ENCODE measurements around the gene DNAH11.
A peak's percentile ranks its signal among the peaks of the same experiment; 100 is the strongest.
"Not testable (repeated sequence)": the region's sequence is repeated elsewhere in the genome, so short reads cannot be mapped to it uniquely, and the experiment has no call there.

DNAH11 gene

DNA sequence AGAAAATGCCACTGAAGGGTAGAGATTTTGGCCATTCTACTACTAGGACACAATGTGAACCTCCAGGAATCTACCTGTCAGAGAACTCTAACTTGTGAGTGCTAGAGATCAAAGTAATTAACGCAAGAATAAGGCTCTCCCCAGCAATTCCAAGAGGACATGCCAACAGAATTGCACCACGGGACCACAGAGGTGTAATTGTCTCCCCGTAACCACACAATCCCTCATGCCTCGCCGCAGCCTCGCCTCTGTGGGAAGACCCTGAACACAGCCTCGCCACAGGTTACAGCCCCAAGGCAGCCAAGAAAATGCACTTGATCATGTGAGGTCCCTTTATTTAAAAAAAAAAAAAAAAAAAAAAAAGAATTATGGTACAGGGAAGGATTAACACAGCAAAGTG lies 373.3 kb downstream of the DNAH11 start:
- Mint-ChIP-seq H3K36me3 (ENCODE audit: low read depth) (peaks cover 21% of the 10 kb centered on the region), H3K4me1 (ENCODE audit: low read depth) (no peaks in the 10 kb centered on the region), H3K27me3 (ENCODE audit: low read depth) (no peaks in the 10 kb centered on the region), H3K4me3 (no peak overlapping the region), H3K9me3 (no peaks in the 10 kb centered on the region), H3K27ac (no peak overlapping the region)
- DNase-seq (ENCODE audit: low spot score): no peak

- H3K9me3 Mint-ChIP-seq: no peaks in the 10 kb centered on the region
- peaks cover 19% of the 10 kb centered on the region for H3K36me3 Mint-ChIP-seq (ENCODE audit: low read depth)
- no peak for DNase-seq (ENCODE audit: low spot score)
- H3K27me3 Mint-ChIP-seq (ENCODE audit: low read depth): no peaks in the 10 kb centered on the region
- H3K4me1 Mint-ChIP-seq (ENCODE audit: low read depth): no peaks in the 10 kb centered on the region
- no peak overlapping the region for H3K4me3 Mint-ChIP-seq
- no peak overlapping the region for H3K27ac Mint-ChIP-seq
Measured at GRCh38 chr7:21916629-21917028, 373.8 kb downstream of the DNAH11 start.

DNA sequence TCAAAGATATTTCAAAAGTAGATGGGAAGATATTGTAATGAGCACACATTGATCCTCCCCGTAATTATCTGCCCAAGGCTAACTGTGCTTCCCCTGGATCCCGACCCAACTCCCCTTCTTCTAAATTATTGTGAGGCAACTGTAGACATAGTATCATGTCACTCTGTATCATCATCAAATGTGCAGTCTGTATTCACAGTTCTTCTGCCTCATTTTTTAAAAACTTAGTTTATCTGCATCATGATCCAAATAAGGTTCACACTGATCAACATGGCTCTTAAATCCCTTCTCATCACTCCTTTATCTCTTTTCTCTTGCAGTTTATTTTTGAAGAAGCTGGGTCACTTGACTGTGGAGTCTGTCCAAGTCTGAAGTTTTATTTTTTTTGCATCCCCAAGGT lies 375.4 kb downstream of the DNAH11 start:
- peaks cover 15% of the 10 kb centered on the region for H3K36me3 Mint-ChIP-seq (ENCODE audit: low read depth)
- no peaks in the 10 kb centered on the region for H3K27me3 Mint-ChIP-seq (ENCODE audit: low read depth)
- no peak overlapping the region for H3K4me3 Mint-ChIP-seq
- no peak overlapping the region for H3K27ac Mint-ChIP-seq
- no peaks in the 10 kb centered on the region for H3K4me1 Mint-ChIP-seq (ENCODE audit: low read depth)
- no peaks in the 10 kb centered on the region for H3K9me3 Mint-ChIP-seq
- no peak for DNase-seq (ENCODE audit: low spot score)

DNA sequence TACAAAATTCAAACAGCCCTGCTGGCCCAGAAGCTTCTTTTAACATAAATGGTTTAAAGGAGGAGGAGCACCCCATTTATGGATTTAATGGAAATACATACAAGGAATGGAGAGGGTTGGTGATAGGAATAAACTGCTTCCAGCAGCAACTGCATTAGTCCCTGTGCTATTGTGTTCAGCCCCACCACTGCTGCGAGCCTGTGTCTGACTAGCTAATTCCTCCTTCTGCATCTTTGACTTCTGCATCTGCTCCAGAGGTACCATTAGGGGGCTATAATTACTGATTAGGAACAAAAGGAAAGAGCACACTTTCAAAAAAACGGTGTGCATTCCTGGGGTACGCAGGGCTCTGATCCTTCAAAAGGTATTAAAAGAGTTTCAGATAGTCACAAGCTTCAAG lies 378.1 kb downstream of the DNAH11 start:
- H3K9me3 Mint-ChIP-seq: no peaks in the 10 kb centered on the region

GRCh38 chr7:21922605-21923004 lies 379.8 kb downstream of the DNAH11 start:
- H3K9me3 Mint-ChIP-seq: no peaks in the 10 kb centered on the region
- peaks cover 8% of the 10 kb centered on the region for H3K36me3 Mint-ChIP-seq (ENCODE audit: low read depth)
- no peaks in the 10 kb centered on the region for H3K27me3 Mint-ChIP-seq (ENCODE audit: low read depth)
- peaks cover 3% of the 10 kb centered on the region for H3K4me1 Mint-ChIP-seq (ENCODE audit: low read depth)
- H3K27ac Mint-ChIP-seq: no peak overlapping the region
- DNase-seq (ENCODE audit: low spot score): no peak
- no peak overlapping the region for H3K4me3 Mint-ChIP-seq

More for the DNA sequence above, 378.1 kb downstream of the DNAH11 start:
- no peak overlapping the region for H3K27ac Mint-ChIP-seq
- peaks cover 3% of the 10 kb centered on the region for H3K36me3 Mint-ChIP-seq (ENCODE audit: low read depth)
- no peak for DNase-seq (ENCODE audit: low spot score)
- H3K4me1 Mint-ChIP-seq (ENCODE audit: low read depth): no peaks in the 10 kb centered on the region
- no peaks in the 10 kb centered on the region for H3K27me3 Mint-ChIP-seq (ENCODE audit: low read depth)
- no peak overlapping the region for H3K4me3 Mint-ChIP-seq

GRCh38 chr7:21923658-21924057 lies 380.8 kb downstream of the DNAH11 start:
- no peaks in the 10 kb centered on the region for H3K9me3 Mint-ChIP-seq
- no peak for DNase-seq (ENCODE audit: low spot score)
- no peak overlapping the region for H3K27ac Mint-ChIP-seq
- peaks cover 10% of the 10 kb centered on the region for H3K36me3 Mint-ChIP-seq (ENCODE audit: low read depth)
- peaks cover 3% of the 10 kb centered on the region for H3K4me1 Mint-ChIP-seq (ENCODE audit: low read depth)
- no peak overlapping the region for H3K4me3 Mint-ChIP-seq
- no peaks in the 10 kb centered on the region for H3K27me3 Mint-ChIP-seq (ENCODE audit: low read depth)

DNA sequence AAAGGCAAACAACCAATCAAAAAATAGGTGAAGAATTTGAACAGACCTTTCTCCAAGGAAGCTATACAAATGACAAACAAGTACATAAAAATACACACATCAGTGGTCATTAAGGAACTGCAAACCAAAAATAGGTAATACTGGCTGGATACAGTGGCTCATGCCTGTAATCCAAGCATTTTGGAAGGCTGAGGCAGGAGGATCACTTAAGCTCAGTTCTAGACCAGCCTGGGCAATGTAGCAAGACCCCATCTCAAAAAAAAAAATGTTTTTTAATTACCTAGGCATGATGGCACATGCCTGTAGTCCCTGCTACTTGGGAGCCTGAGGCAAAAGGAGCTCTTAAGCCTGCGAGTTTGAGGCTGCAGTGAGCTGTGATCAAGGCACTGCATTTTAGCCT lies 383.6 kb downstream of the DNAH11 start:
- peaks cover 12% of the 10 kb centered on the region for H3K9me3 Mint-ChIP-seq
- H3K27me3 Mint-ChIP-seq (ENCODE audit: low read depth): no peaks in the 10 kb centered on the region
- no peak overlapping the region for H3K27ac Mint-ChIP-seq
- H3K36me3 Mint-ChIP-seq (ENCODE audit: low read depth): peaks cover 28% of the 10 kb centered on the region
- H3K4me3 Mint-ChIP-seq: no peak overlapping the region
- H3K4me1 Mint-ChIP-seq (ENCODE audit: low read depth): peaks cover 6% of the 10 kb centered on the region
- DNase-seq (ENCODE audit: low spot score): no peak

DNA sequence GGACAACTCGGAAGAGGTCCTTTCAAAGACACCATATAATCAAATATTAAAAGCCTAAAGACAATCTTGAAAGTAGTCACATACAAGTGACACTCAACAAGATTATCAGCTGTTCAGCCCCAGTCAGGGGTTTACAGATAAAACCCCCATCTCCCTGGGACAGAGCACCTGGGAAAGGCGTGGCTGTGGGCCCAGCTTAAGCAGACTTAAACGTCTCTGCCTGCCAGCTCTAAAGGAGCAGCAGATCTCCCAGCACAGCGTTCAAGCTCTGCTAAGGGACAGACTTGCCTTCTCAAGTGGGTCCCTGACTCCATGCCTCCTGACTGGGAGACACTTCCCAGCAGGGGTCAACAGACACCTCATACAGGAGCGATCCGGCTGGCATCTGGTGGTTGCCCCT lies 384.9 kb downstream of the DNAH11 start:
- Mint-ChIP-seq H3K27me3 (ENCODE audit: low read depth) (no peaks in the 10 kb centered on the region), H3K27ac (no peak overlapping the region), H3K4me1 (ENCODE audit: low read depth) (peaks cover 6% of the 10 kb centered on the region), H3K36me3 (ENCODE audit: low read depth) (peaks cover 31% of the 10 kb centered on the region), H3K4me3 (no peak overlapping the region), H3K9me3 (peaks cover 12% of the 10 kb centered on the region)
- no peak for DNase-seq (ENCODE audit: low spot score)

GRCh38 chr7:21933293-21933692 lies 390.5 kb downstream of the DNAH11 start:
- H3K27ac Mint-ChIP-seq: not testable (repeated sequence)
- H3K36me3 Mint-ChIP-seq (ENCODE audit: low read depth): peaks cover 67% of the 10 kb centered on the region

GRCh38 chr7:21934808-21935207 lies 392.0 kb downstream of the DNAH11 start:
- Mint-ChIP-seq H3K4me3 (no peak overlapping the region), H3K36me3 (ENCODE audit: low read depth) (peaks cover 64% of the 10 kb centered on the region), H3K9me3 (peaks cover 47% of the 10 kb centered on the region), H3K27me3 (ENCODE audit: low read depth) (no peaks in the 10 kb centered on the region), H3K27ac (no peak overlapping the region), H3K4me1 (ENCODE audit: low read depth) (peaks cover 22% of the 10 kb centered on the region)
- DNase-seq (ENCODE audit: low spot score): no peak

More at GRCh38 chr7:21933293-21933692, 390.5 kb downstream of the DNAH11 start:
- not testable (repeated sequence) for H3K4me3 Mint-ChIP-seq; DNase-seq (ENCODE audit: low spot score); H3K27me3 Mint-ChIP-seq (ENCODE audit: low read depth)
- H3K9me3 Mint-ChIP-seq: peaks cover 49% of the 10 kb centered on the region
- peaks cover 12% of the 10 kb centered on the region for H3K4me1 Mint-ChIP-seq (ENCODE audit: low read depth)

- DNase-seq (ENCODE audit: low spot score): no peak
- Mint-ChIP-seq H3K27me3 (ENCODE audit: low read depth) (no peaks in the 10 kb centered on the region), H3K4me1 (ENCODE audit: low read depth) (peaks cover 52% of the 10 kb centered on the region), H3K36me3 (ENCODE audit: low read depth) (peaks cover 55% of the 10 kb centered on the region), H3K27ac (peak overlapping the region; percentile 29), H3K9me3 (peaks cover 31% of the 10 kb centered on the region), H3K4me3 (no peak overlapping the region)
Measured at GRCh38 chr7:21938463-21938862, 395.6 kb downstream of the DNAH11 start.

DNA sequence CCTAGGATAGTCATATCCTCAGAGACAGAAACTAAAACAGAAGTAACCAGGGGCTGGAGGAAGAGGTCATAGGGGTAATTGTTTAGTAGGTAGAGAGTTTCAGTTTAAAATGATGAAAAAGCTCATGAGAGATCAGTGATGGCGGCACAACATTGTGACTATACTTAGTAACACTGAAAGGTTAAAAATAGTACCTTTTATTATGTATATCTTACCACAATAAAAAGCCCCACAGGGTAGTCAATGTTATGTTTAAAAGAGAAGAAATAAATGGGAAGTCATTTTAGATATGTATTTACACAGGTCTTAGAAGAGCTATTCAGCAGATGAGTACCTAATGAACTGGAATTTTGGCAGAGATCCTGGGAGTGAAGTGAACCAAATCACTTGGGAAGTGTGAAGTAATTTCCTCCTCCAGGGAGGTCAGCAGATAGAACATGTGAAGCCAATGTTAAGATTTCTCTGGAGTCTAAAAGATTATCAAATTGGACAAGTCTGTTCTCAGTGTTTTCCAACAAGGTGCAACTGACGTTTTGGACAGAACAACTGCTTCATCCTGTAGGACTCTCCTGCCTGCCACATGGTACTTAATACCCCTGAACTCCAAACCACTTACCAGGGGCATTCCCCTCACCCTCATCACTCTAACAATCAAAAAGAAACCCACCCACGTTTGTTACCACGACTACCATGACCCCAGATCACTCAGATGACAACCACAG lies 396.5 kb downstream of the DNAH11 start:
- peak; percentile 84 for DNase-seq (ENCODE audit: low spot score)
- peaks cover 53% of the 10 kb centered on the region for H3K4me1 Mint-ChIP-seq (ENCODE audit: low read depth)
- H3K27me3 Mint-ChIP-seq (ENCODE audit: low read depth): no peaks in the 10 kb centered on the region
- peaks cover 49% of the 10 kb centered on the region for H3K36me3 Mint-ChIP-seq (ENCODE audit: low read depth)
- peak overlapping the region; percentile 66 for H3K27ac Mint-ChIP-seq
- H3K4me3 Mint-ChIP-seq: peak overlapping the region; percentile 30
- H3K9me3 Mint-ChIP-seq: peaks cover 23% of the 10 kb centered on the region

- H3K9me3 Mint-ChIP-seq: peaks cover 16% of the 10 kb centered on the region
- peaks cover 45% of the 10 kb centered on the region for H3K36me3 Mint-ChIP-seq (ENCODE audit: low read depth)
- H3K4me1 Mint-ChIP-seq (ENCODE audit: low read depth): peaks cover 53% of the 10 kb centered on the region
- H3K4me3 Mint-ChIP-seq: peak overlapping the region; percentile 30
- peak overlapping the region; percentile 66 for H3K27ac Mint-ChIP-seq
- no peak for DNase-seq (ENCODE audit: low spot score)
- no peaks in the 10 kb centered on the region for H3K27me3 Mint-ChIP-seq (ENCODE audit: low read depth)
Measured at GRCh38 chr7:21939858-21940372, 397.1 kb downstream of the DNAH11 start.

DNA sequence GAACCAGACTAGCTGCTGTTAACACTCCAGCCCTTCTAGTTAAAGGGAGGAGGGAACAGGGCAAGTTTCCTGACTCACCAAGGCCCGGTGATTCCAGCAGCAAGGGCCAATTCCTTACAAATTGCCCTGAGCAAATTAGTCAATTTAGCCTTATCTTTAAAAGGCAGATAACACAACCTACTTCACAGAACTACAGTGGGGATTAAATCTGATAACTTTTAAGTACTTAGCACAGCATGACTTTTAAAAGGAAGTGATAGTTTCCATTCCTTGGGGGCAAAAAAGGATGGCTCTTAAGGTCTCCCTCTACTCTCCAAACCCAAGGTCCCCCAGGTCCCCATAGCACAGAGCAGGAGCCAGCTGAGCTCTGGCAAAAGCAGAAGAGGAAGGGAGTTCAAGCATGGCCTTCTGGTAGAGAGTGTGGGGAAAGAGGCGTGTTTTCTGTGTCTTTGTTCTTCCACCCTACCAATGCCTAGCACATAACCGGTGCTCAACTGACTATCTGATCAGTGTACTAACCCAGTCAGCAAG lies 398.8 kb downstream of the DNAH11 start:
- Mint-ChIP-seq H3K27ac (no peak overlapping the region), H3K27me3 (ENCODE audit: low read depth) (peaks cover under 1% of the 10 kb centered on the region), H3K9me3 (peaks cover 4% of the 10 kb centered on the region), H3K36me3 (ENCODE audit: low read depth) (peaks cover 34% of the 10 kb centered on the region), H3K4me3 (peak overlapping the region; percentile 41), H3K4me1 (ENCODE audit: low read depth) (peaks cover 56% of the 10 kb centered on the region)
- no peak for DNase-seq (ENCODE audit: low spot score)
